GM21619 (cell line): ENCODE measurements around the gene ACOT7.

Experiments
- ATAC-seq: cut with Tn5 transposase; IDR thresholded peaks from one replicate; pipeline ENCODE4 v1.9.1; 2021; ENCODE audit not compliant: unreplicated experiment

The ACOT7 gene

GRCh38 chr1:6273380-6273891, 120.1 kb downstream of the ACOT7 start:
- no peak for ATAC-seq

DNA sequence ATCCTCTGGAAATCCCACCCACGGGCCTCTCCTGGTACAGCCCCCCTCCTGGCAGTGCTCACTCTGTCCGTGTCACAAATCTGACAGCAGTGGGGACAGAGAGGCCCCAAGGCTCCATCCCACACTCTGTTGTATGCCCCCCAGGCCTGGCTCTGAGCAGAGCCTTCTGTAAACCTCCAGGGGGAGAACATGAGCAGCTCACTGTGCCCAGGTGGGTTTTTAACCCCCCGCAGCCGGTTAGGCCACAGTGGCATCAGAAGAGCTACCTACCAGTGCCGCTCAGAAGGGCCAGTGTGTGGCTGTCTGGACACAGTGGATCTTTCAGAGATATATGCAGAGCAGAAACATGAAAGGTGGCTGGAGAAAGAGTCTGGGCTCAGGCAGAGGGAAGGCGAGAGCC, 120.7 kb downstream of the ACOT7 start:
- no peak for ATAC-seq

DNA sequence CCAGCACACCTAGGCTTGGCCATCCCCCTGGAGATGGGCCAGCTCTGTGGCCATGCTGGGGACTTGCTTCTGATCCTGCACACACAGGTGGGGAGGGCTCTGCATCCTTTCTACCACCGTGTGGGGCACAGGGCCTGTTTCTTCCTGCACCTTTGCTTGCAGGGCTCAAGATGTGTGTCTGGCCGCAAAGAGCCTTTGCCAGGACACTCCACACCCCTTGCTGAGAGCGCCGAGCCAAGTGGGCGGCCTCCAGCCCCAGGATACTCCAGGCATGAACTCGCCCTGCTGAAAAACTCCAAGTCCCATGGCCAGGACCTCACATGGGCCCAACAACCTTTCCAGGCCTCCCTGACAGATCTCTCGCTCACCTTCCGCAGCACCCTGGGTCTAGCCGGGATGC, 121.1 kb downstream of the ACOT7 start:
- ATAC-seq: no peak

DNA sequence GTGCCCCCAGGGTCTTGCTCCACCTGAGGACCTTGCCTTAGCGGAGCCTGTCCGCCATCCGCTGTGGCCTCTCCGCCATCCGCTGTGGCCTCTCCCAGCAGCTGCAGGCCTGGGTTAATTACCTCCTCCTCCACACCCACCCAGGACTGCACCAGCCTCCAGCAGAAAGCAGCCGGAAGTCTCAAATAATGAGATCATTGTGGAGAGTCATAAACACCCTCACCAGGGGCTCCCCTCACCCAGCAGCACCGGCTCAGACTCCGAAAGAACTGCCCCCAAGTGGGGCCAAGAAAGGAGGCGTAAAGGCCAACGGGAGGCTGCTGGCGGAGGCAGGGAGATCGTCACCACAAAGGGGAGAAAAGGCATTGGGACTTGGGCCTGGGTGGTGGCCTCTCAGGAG, 122.0 kb downstream of the ACOT7 start:
- no peak for ATAC-seq

GRCh38 chr1:6271006-6271405, 122.6 kb downstream of the ACOT7 start:
- ATAC-seq: no peak

DNA sequence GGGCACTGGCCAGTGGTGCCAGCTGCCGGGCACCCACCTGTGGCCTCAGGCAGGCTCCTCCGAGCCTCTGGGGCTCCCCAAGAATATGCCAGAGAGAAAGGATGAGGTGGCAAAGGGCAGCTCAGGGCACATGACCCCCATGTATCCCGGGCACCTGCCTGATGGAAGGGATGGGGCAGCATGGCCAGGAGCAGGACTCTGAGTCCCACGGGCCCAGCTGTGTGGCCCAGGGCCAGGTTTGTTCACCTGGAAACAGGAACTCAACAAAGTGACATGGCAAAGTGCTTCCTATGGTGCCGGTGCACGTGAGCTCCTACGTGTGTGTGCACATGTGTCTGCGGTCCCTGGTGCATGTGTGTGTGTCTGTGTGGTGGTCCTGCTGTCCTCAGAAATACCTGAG, 123.2 kb downstream of the ACOT7 start:
- no peak for ATAC-seq

- no peak for ATAC-seq
These were observed 123.7 kb downstream of the ACOT7 start for GRCh38 chr1:6269720-6270400.

DNA sequence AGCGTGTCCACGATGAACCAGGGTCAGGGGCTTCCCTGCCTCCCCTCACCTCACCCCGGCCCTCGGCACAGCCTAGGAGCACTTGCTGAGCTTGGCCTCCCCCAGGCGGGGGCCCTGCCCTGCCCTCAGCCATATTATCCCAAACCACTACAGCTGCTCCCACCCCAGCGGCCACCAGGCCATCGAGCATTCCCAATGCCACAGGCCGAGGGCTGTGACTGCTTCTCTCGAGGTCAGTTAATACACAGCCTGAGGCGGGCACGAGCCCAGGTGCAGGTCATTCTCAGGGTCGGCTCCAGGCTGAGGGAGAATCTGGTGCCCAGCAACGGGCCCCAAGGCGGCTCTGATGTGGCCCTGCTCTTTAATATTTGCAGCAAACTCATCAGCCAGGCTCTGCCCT, 124.3 kb downstream of the ACOT7 start:
- ATAC-seq: no peak

- no peak for ATAC-seq
These were observed 125.2 kb downstream of the ACOT7 start for GRCh38 chr1:6268415-6268814.

DNA sequence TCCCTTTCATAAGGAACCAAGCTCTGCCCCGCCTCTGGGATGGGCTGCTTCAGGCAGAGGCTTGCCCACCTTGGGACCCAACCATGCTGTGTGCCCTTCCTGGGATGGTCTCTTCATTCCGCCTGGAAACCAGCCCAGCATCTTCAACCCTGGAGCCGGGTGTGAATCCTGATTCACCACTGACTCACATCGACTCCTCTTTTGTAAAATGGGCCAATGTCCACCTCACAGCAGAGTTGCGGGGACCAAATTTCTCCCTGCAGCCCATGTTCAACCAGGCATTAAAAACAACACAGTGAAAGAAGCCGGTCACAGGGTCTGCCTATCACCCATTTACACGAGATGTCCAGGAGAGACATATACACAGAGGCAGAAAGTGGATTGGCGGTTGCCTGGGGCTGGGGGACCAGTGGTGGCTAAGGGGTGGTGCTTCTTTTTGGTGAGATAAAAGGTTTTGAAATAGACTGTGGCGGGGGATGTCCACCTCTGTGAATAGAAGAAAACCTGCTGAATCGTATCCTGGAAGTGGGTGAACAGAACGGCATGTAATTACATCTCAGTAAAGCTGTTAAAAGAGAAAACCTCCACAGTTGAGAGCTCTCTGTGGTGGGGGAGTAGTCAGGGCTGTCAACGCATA, 125.8 kb downstream of the ACOT7 start:
- ATAC-seq: no peak

DNA sequence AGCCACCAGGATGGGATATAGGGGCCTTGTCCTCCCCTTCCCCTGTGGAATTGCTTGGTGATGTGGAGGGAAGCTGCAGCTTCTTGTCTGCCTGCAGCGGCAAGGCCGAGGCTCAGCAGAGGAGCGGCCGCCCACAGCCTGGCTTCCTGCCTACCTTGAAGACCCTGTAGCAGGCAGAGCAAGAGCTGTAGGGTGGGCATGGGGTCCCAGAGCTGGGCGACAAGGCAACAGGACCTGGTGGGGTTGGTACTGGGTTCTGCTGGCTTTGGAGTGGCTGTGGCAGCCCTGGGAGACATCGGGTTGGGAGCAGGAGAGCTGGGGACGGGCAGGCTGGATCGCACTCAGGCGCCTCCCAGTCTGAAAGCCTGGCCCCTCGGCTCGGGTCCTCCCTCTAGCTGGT, 126.9 kb downstream of the ACOT7 start:
- no peak for ATAC-seq

- ATAC-seq: no peak
These were observed 128.4 kb downstream of the ACOT7 start for GRCh38 chr1:6265151-6265550.

DNA sequence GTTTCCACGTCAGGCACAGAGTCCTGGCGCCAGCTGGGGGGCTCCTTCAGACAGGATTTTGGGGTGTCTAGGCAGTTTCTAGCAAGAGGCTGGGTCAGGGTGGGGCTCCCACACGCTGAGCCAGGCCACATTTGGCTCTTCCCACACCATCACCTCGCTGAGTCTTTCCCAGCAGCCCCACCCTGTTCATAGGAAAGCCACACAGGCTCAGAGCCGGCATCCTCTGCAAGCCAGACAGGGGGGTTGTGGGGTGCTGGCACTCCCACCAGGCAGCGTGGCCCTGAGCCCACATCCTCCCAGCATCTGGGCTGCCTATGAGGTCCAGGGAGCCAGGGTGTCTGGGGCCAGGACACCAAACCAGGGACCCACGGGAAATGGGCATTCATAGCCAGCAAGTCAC, 129.9 kb downstream of the ACOT7 start:
- ATAC-seq: no peak

DNA sequence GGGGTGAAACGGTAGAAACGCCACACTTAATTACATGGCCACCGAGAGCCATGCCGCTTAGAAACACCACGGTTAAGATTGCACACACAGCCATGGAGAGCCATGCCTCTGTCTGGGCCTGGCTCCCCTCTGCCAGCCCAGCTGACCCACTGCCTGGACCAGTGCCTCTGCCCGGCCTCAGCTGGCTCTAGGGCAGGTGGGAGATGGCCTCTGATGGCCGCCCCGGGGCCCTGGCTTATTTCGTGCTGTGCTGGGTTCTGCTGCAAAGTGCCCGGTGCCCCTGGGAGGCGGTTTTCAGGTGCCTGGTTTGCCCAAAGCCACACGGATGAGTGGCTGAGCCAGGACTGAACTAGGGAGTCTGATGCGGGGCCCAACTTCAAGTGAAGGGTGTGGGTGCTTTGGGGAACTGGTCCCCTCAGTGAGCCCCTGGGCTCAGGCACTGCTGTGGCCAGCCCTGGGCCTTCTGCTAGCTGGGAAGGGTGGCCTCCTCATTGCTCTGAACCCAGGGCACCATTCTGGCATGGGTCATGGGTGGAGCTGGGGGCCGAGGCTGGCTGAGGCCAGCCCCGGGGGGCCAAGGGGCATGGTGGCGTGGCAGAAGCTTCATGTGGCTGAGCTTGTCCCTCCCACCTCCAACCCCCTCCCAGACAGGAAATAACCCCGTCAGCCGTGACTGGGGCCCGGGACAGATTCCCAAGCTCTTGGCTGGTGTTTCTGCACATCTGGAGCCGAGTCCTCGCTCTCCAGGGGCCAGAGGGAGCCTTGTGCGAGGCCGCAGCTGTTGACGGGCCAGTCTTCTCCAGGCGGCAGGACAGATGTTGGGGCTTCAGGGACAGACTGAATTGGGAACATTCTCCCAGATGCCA, 130.8 kb downstream of the ACOT7 start:
- no peak for ATAC-seq

DNA sequence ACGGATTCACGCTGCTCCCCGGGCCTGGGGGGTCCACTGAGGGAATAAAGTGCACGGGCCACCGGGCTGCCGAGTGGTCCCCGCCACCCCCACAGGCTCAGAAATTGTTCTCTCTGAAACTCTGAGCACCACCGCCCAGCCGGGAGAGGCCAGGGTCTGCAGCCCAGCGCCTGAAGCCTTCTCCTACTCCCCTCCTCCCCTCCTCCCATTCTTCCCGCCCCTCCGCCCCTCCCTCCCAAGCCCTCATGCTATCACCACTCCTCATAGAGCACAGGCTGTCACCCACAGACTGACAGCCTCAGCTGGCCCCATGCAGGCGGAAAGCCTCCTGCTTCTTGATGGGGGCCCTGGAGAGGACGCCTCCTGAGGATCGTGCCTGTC, 132.0 kb downstream of the ACOT7 start:
- no peak for ATAC-seq

DNA sequence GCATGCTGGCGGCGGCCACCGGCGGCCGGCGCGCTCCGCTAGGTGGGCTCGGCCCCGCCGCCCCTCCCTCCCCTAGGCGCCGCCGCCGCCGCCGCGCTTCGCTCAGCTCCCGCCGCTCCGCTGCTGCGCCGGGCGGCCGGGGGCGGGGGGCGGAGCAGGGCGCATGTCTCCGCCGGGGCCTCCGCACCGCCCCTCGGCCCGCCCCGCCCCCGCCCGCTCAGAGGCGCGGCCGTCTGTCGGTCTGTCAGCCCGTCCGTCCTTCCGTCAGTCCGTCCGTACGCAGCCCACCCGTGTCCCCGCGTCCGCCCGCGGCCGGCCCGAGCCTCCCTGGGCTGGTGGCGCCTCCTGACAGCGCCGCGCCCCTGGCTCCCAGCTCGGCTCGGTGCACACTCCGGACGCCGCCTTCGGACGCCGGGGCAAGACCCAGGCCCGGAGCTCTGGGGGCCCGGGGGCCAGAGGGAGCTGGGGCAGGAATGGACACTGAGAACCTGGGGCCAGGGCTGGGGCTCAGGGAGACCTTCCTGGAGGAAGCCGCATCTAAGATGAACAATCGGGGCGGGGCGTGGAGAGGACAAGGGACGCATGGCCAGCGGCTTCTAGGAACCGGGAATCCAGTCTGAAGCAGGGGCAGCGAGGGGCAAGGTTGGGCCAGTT, 132.5 kb downstream of the ACOT7 start, which contains the start of gene GPR153:
Gene GPR153, minus strand, starts transcription at position 138 of the 654 bp plus-strand sequence. CDS start 6,193 bp downstream, outside the sequence.
- peak; percentile 30 for ATAC-seq

DNA sequence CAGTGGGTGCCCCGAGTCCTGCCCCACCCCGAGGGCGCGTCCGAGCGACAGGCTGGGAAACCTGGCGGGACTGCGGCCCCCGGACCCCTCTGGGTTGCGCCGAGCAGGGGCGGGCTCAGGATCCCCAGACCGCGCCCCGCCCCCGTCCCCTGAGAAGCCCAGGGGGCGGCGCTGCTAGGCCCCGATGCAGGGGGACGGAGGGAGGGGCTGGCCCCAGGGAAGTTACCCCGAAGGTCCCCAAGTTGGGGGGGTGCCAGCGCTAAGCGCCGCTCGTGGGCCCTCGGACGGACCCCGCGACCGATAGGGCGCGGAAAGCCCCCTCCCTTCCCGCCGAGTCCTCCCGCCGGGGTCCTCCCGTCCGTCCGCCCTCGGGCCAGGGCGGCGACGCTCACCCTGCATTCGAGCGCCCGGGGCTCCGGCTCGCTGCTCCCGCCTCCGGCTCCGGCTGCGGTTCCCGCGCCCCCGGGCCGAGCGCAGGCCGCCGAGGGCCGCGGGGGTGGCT, 133.1 kb downstream of the ACOT7 start:
- peak; percentile 39 for ATAC-seq

- ATAC-seq: peak; percentile 66
These were observed 133.8 kb downstream of the ACOT7 start for GRCh38 chr1:6259491-6260362.

GRCh38 chr1:6258675-6259074, 134.9 kb downstream of the ACOT7 start:
- ATAC-seq: no peak

- ATAC-seq: no peak
These were observed 136.0 kb downstream of the ACOT7 start for GRCh38 chr1:6257541-6258069.
